Measurements from ENCODE around the gene LPP. TPM values are rescaled to one million over a fixed set of nuclear protein-coding genes. Genes with fewer than 3 reads are reported as not detected.

The LPP gene
- total RNA-seq, 1 donor: 92.1 TPM

GRCh38 chr3:188148318-188148717 is 5.6 kb upstream of the LPP start:
- TF ChIP-seq CTCF (IDR thresholded peaks at IDR 0.05; ENCODE audit: insufficient read depth, low read length): no peak
- DNase-seq (ENCODE audit: low read depth): no peak
- H3K4me3 ChIP-seq (ENCODE audit: low read depth, low read length): no peak overlapping the region

GRCh38 chr3:188149587-188149986 is 4.4 kb upstream of the LPP start:
- no peak overlapping the region for H3K4me3 ChIP-seq (ENCODE audit: low read depth, low read length)
- DNase-seq (ENCODE audit: low read depth): no peak
- TF ChIP-seq CTCF (IDR thresholded peaks at IDR 0.05; ENCODE audit: insufficient read depth, low read length): no peak

- no peak for DNase-seq (ENCODE audit: low read depth)
- no peak overlapping the region for H3K4me3 ChIP-seq (ENCODE audit: low read depth, low read length)
- no peak for TF ChIP-seq CTCF (IDR thresholded peaks at IDR 0.05; ENCODE audit: insufficient read depth, low read length)
These were observed 3.0 kb upstream of the LPP start for GRCh38 chr3:188150982-188151381.

GRCh38 chr3:188151438-188151837 is 2.5 kb upstream of the LPP start:
- DNase-seq (ENCODE audit: low read depth): no peak
- no peak overlapping the region for H3K4me3 ChIP-seq (ENCODE audit: low read depth, low read length)
- TF ChIP-seq CTCF (IDR thresholded peaks at IDR 0.05; ENCODE audit: insufficient read depth, low read length): no peak

GRCh38 chr3:188152660-188153436 is 1.1 kb upstream of the LPP start:
- H3K4me3 ChIP-seq (ENCODE audit: low read depth, low read length): peak overlapping the region; percentile 89
- no peak for TF ChIP-seq CTCF (IDR thresholded peaks at IDR 0.05; ENCODE audit: insufficient read depth, low read length)
- peak; percentile 84 for DNase-seq (ENCODE audit: low read depth)

GRCh38 chr3:188153437-188154013 is 432 bp upstream of the LPP start:
- H3K4me3 ChIP-seq (ENCODE audit: low read depth, low read length): peak overlapping the region; percentile 89
- no peak for TF ChIP-seq CTCF (IDR thresholded peaks at IDR 0.05; ENCODE audit: insufficient read depth, low read length)
- DNase-seq (ENCODE audit: low read depth): peak; percentile 95

All from fibroblast of the aortic adventitia (primary cell).